ENCODE results near the gene SDS. TPM values are rescaled to one million over a fixed set of nuclear protein-coding genes. Genes with fewer than 3 reads are reported as not detected.

Gene SDS
- total and polyA plus RNA-seq, 2 experiments from 2014 or later: 0.57 TPM; not detected in 1

GRCh38 chr12:113422886-113423669, 19.4 kb upstream of the SDS start (continued):
- TF ChIP-seq ETS1 (IDR thresholded peaks at IDR 0.05) (no peak), CTCF (conservative IDR thresholded peaks at IDR 0.05; ENCODE audit: low read depth in 2 of 2) (no peak), ZNF331 (CRISPR knock-in tag; IDR thresholded peaks at IDR 0.05; ENCODE audit: low read depth) (no peak), CREB1 (CRISPR knock-in tag; IDR thresholded peaks at IDR 0.05; ENCODE audit: low read depth) (no peak), REST (IDR thresholded peaks at IDR 0.05; ENCODE audit: unreplicated experiment) (no peak)

GRCh38 chr12:113422030-113422885, 18.6 kb upstream of the SDS start, which contains the start of gene SDSL:
Gene SDSL, plus strand, starts transcription at chr12:113422380. Its CDS starts 5,603 bp downstream, at chr12:113427983.
- Mint-ChIP-seq H3K36me3 (ENCODE audit: low read depth) (no peaks in the 10 kb centered on the region), H3K27me3 (ENCODE audit: insufficient read depth, low read depth, poor library complexity) (peaks cover 19% of the 10 kb centered on the region), H3K9me3 (no peaks in the 10 kb centered on the region), H3K4me3 (peak within 1 kb of the TSS; percentile 61), H3K4me1 (peaks cover 15% of the 10 kb centered on the region), H3K27ac (peak within 1 kb of the TSS; percentile 21; the same call in 1 of the 2 replicates)
- Histone ChIP-seq H3K27me3 (ENCODE audit: insufficient read depth) (no peaks in the 10 kb centered on the region), H3K27ac (ENCODE audit: low read depth) (no peak within 1 kb of the TSS), H3K4me1 (ENCODE audit: insufficient read depth) (0 out of 2 replicates have a peak, but pooled peaks cover 8% of the 10 kb centered on the region), H3K79me2 (replicated peaks; ENCODE audit: insufficient read depth) (no peaks in the 10 kb centered on the region), H3K36me3 (ENCODE audit: insufficient read depth) (no peaks in the 10 kb centered on the region), H4K20me1 (replicated peaks; ENCODE audit: insufficient read depth) (no peaks in the 10 kb centered on the region), H3K4me3 (no peak within 1 kb of the TSS), H3K9me2 (ENCODE audit: insufficient read depth) (no peaks in the 10 kb centered on the region), H2AFZ (peak within 1 kb of the TSS; percentile 85; the same call in 1 of the 2 replicates), H3F3A (replicated peaks; ENCODE audit: low read depth) (0 out of 2 replicates have a peak, but pooled peaks cover 3% of the 10 kb centered on the region), H3K4me2 (no peak within 1 kb of the TSS)
- ATAC-seq (peak; percentile 57), DNase-seq (ENCODE audit: low spot score) (peak; percentile 59)
- TF ChIP-seq EZH2phosphoT487 (IDR thresholded peaks at IDR 0.05; ENCODE audit: unreplicated experiment): no peak
- TF ChIP-seq REST (IDR thresholded peaks at IDR 0.05; ENCODE audit: unreplicated experiment): peak; percentile 8

All from GM23338 (cell line).